T-helper 17 cell (primary cell): ENCODE data around the gene STARD4. TPM values are rescaled to one million over a fixed set of nuclear protein-coding genes. Genes with fewer than 3 reads are reported as not detected.

Experiments used
- ATAC-seq: fragments of 150-1000 bp; cut with Tn5 transposase; 2 replicates; pipeline ENCODE4 v1.10.0; 2021; ENCODE audit warnings: mild to moderate bottlenecking, moderate library complexity
- DNase-seq, 3 donors: peaks; one replicate each; pipeline versions ENCODE4 v3.0.0 to v3.0.0-alpha.2; 2020 to 2021
- H3K9me3 ChIP-seq: one replicate; pipeline ENCODE4 v1.7.0; 2013; ENCODE audit warnings: low read length, mild to moderate bottlenecking; ENCODE audit not compliant: control insufficient read depth, poor library complexity, severe bottlenecking
- H3K27ac Mint-ChIP-seq: one replicate; pipeline ENCODE4 v1.8.0; 2022; ENCODE audit warnings: mild to moderate bottlenecking, moderate library complexity, mixed read lengths
- H3K27me3 Mint-ChIP-seq: one replicate; pipeline ENCODE4 v1.8.0; 2022; ENCODE audit warnings: mixed read lengths
- H3K36me3 Mint-ChIP-seq: one replicate; pipeline ENCODE4 v1.8.0; 2022; ENCODE audit warnings: low read depth, mixed read lengths
- H3K4me1 Mint-ChIP-seq: one replicate; pipeline ENCODE4 v1.8.0; 2022; ENCODE audit warnings: mild to moderate bottlenecking, mixed read lengths
- H3K4me3 Mint-ChIP-seq: one replicate; pipeline ENCODE4 v1.8.0; 2022; ENCODE audit warnings: mild to moderate bottlenecking, moderate library complexity, mixed read lengths
- total RNA-seq, 4 donors: library from RNA in 2 of 4; stranded (reverse) in 2 of 4; gene quantifications; one replicate each; pipeline ENCODE4 v1.2.3 and lab custom pipeline; 2022 to 2026

Gene STARD4
- total RNA-seq, 2 donors from 2014 or later: 18.8 to 29.9 TPM

DNA sequence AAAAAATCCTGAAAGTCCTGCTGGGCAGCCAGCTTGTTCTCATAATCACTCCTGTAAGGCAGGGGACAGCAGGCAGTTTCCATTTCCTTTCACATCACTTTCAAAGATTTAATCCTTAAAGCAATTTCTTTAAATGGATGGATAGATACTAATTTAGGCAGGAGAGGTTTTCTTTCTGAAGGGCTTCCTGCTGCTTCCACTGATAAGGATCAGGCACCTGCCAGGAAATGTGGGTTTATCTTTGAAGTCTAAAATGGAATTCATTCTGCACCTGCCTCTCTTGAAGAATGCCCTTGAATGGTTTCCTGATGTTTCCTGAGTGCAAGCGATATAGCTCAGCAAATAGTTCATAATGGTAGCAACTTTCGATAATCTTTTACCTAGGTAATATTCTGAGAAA is 64.5 kb downstream of the STARD4 start:
- H3K27ac Mint-ChIP-seq: peak overlapping the region; percentile 19

DNA sequence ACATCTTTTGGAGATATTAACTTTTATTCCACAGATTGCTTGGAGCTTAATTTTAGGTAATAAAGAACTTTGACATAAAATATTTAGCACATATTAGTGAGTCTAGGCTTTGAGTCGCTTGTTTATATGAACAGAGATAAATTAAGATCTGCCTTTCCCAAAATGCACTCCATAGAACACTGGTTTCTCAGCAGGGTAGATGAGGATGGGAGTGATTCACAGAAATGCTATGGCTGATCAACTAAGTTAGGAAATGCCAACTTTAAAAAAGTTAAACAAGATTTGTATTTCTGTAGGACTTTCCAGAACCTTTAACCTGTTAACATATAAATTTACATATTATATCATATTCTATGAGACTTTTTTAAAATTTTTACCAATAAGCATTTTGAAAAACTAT is 65.2 kb downstream of the STARD4 start:
- no peak for ATAC-seq
- Mint-ChIP-seq H3K27ac (peak overlapping the region; percentile 19), H3K36me3 (peaks cover 14% of the 10 kb centered on the region), H3K4me3 (no peak overlapping the region), H3K4me1 (peaks cover 25% of the 10 kb centered on the region), H3K27me3 (no peaks in the 10 kb centered on the region)
- H3K9me3 ChIP-seq: no peaks in the 10 kb centered on the region
- DNase-seq: no peak

More for the DNA sequence above, 64.5 kb downstream of the STARD4 start:
- peaks cover 28% of the 10 kb centered on the region for H3K4me1 Mint-ChIP-seq
- H3K36me3 Mint-ChIP-seq: peaks cover 13% of the 10 kb centered on the region
- H3K4me3 Mint-ChIP-seq: no peak overlapping the region
- ATAC-seq (no peak), DNase-seq (no peak)
- H3K9me3 ChIP-seq: no peaks in the 10 kb centered on the region
- H3K27me3 Mint-ChIP-seq: no peaks in the 10 kb centered on the region

Other genes with a start within 250 kb of the STARD4 start
- gene NREP, start 244.7 kb upstream of the STARD4 start, total RNA-seq: 1 to 10 TPM; 1.3 to 6.5 TPM